Right renal cortex interstitium (tissue), 3 donors: ENCODE data around the gene OR14C36. TPM values are rescaled to one million over a fixed set of nuclear protein-coding genes. Genes with fewer than 3 reads are reported as not detected.

Source experiments
- polyA plus RNA-seq, 3 donors: library from polyadenylated mRNA; unstranded; fragments of 120-200 nt; gene quantifications; one replicate each; pipeline ENCODE4 v1.2.1, GENCODE V29; 2013; ENCODE audit not compliant: insufficient read length in 3 of 3

The OR14C36 gene
- polyA plus RNA-seq, 3 donors = not detected

Other genes starting within 250 kb of the OR14C36 start
- not detected for gene OR2M5, start 203.6 kb upstream of the OR14C36 start, polyA plus RNA-seq
- not detected for gene OR2M2, start 174.0 kb upstream of the OR14C36 start, polyA plus RNA-seq
- under 1 TPM in 2 of 3 donors, not detected in 1; 0.03 TPM for gene OR2M3, start 151.5 kb upstream of the OR14C36 start, polyA plus RNA-seq
- under 1 TPM in 1 of 3 donors, not detected in 2; 0.03 TPM for gene OR2M4, start 117.4 kb upstream of the OR14C36 start, polyA plus RNA-seq
- gene OR2T33, start 70.8 kb upstream of the OR14C36 start, polyA plus RNA-seq = not detected
- not detected for gene OR2T12, start 45.4 kb upstream of the OR14C36 start, polyA plus RNA-seq
- not detected for gene OR2M7, start 24.2 kb upstream of the OR14C36 start, polyA plus RNA-seq
- not detected for gene OR2T4, start 12.9 kb downstream of the OR14C36 start, polyA plus RNA-seq
- under 1 TPM; 0.03 to 0.17 (median 0.08) TPM for gene OR2T6, start 27.0 kb downstream of the OR14C36 start, polyA plus RNA-seq
- not detected for gene OR2T1, start 54.3 kb downstream of the OR14C36 start, polyA plus RNA-seq
- not detected for gene OR2T2, start 96.9 kb downstream of the OR14C36 start, polyA plus RNA-seq
- gene OR2T3, start 124.6 kb downstream of the OR14C36 start, polyA plus RNA-seq = not detected
- not detected for gene OR2T5, start 139.8 kb downstream of the OR14C36 start, polyA plus RNA-seq
- gene OR2G6, start 159.3 kb downstream of the OR14C36 start, polyA plus RNA-seq = under 1 TPM in 2 of 3 donors, not detected in 1; 0.03 to 0.06 TPM
- gene OR2T29, start 214.0 kb downstream of the OR14C36 start, polyA plus RNA-seq = not detected
- gene OR2T34, start 226.0 kb downstream of the OR14C36 start, polyA plus RNA-seq = not detected
- gene OR2T10, start 248.9 kb downstream of the OR14C36 start, polyA plus RNA-seq = under 1 TPM in 2 of 3 donors, not detected in 1; 0.16 to 0.24 TPM